Fibroblast of skin of right biceps (primary cell): Measurements from ENCODE around the gene PLAAT5.
"Not testable (repeated sequence)": the region's sequence is repeated elsewhere in the genome, so short reads cannot be mapped to it uniquely, and the experiment has no call there.

ENCODE experiments used
- DNase-seq: peaks from one replicate; pipeline ENCODE4 v3.0.0-alpha.2; 2013

PLAAT5 gene

DNA sequence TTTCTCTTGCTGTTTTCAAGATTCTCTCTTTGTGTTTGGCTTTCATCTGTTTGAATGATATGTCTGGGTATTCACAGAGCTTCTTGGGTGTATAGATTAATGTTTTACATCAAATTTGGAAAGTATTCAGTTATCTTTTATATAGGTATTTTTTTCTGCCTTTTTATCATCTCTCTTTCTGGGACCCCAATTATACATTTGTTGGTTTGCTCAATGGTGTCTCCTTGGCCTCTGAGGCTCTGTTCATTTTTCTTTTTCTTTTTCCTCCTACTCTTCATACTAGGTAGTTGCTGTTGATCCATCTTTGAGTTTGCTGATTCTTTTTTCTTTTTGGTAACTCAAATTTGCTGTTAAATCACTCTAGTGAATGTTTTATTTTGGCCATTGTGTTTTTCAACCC, 14.3 kb downstream of the PLAAT5 start:
- DNase-seq, result no peak

DNA sequence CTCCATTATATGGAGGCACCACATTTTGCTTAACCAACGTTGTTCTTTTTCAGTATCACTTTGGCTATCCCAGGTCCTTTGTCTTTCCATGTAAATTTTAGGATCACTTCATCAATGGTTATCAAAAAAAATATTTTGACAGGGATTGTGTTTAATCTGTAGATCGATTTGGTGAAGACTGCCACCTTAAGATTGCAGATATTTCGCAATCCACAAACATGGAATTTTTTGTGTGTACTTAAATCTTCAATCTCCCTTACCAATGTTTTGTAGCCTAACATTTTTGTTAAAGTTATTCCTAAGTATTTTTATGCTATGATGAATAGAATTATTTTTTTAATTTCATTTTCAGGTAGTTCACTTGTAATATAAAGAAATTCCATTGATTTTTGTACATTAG, 18.6 kb downstream of the PLAAT5 start:
- DNase-seq, result no peak

DNA sequence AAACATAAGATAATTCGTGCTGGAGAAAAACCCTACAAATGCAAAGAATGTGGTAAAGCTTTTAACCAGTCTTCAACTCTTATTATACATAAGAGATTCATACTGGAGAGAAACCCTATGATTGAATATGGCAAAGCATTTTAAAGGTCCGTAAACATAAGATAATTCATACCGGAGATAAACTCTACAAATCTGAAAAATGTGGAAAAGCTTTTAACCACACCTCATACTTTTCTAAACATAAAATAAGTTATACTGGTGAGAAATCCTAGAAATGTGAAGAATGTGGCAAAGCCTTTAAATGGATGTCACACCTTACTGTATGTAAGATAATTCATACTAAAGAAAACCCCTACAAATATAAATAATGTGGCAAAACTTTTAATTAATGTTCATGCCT, 20.7 kb downstream of the PLAAT5 start:
- no peak for DNase-seq

DNA sequence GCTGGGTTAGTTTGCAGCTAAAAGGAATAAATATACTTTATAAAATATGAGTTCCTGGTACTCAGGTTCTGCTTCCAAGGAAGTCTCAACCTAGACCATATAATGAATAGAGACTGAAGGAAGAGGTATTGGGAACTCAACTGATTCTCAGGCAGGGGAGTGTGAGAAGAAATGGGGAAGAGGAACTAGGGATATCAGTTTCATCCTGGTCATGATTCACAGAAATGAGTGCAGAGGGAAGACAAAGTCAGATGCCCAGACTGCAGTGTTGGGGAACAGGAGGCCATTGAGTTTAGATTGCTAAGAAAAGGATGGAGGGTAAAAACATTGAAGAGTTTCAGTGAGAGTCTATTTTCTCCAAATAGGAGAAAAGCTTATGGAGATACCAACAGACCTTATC, 28.8 kb downstream of the PLAAT5 start:
- no peak for DNase-seq

DNA sequence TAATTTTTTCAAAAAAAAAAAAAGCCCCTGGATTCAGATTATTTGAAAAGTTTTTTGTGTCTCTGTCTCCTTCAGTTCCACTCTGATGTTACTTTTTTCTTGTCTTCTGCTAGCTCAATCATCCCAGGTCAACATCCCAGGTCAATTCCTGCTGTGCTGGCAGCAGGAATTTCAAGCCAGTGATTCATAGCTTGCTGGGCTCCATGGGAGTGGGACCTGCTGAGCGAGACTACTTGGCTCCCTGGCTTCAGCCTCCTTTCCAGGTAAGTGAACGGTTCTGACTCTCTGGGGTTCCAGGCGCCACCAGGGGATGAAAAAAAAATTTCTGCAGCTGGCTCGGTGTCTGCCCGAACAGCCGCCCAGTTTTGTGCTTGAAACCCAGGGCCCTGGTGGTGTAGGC, 31.4 kb downstream of the PLAAT5 start:
- no peak for DNase-seq

DNA sequence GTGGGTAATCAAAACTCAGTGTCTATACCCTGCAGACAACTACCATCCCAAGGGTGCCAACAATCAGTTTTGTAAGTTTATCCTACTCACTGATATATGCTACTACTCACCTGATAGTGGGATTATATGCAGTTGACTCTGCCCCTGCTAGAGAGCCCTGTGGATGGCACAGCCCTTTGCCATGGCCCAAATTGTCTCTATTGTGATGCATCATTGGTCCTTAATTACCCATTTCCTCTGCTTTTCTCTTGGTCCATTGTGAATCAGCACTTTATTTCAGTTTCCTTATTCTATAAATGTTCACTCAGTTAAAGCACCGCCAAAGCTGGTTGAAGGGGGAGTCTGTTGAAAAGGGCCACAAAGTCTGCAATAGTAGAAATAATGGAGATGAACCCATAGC, 42.3 kb downstream of the PLAAT5 start:
- no peak for DNase-seq

DNA sequence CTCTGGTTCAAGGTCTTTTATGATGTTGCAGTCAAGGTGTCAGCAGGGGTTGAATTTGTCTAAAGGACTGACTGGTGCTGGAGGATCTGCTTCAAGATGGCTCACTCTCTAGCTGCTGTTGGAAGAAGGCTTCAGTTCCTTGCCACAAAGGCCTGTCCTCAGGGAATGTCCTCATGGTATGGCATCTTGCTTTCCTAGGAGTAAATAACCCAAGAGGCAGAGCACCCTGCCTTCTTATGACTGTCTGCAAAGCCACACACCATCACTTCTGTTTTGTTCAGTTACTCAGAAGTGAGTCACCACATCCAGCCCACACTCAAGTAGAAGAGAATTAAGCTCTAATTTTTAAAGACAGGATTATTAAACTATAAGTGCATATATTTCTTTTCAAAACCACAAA, 45.2 kb downstream of the PLAAT5 start:
- DNase-seq, result peak; percentile 45

DNA sequence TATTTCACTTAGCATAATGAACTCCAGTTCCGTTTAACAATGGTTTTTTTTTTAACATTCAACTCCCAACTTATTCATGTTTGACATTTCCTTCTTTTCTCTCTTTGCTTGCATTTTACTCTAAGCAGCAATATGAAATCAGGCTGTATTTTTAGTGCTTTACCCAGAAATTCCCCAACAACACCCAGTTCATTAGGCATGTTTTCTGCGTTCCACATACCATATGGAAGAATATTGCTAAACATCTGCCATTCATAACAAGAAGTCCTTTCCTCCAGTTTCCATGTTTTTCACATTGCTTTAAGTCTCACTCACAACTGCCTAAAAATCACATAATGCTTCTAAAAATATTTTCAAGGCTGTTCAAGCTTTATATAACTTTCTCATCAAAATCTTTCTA, 45.8 kb downstream of the PLAAT5 start:
- no peak for DNase-seq

DNA sequence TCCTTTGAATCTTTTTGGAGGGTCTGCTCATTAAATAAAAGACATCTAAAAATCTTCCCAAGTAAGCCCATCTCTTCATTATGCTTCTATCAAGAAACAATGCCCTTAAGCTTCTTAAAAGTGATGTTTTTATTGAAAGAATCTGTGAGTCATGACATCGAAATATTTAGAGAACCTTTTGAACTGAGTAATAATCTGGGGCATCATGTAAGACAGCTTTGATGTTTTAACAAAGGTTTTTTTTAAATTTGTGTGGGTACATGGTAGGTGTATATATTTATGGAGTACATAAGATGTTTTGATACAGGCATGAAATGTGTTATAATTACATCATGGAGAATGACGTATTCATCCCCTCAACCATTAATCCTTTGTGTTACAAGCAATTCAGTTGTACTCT, 46.8 kb downstream of the PLAAT5 start:
- DNase-seq, result no peak

DNA sequence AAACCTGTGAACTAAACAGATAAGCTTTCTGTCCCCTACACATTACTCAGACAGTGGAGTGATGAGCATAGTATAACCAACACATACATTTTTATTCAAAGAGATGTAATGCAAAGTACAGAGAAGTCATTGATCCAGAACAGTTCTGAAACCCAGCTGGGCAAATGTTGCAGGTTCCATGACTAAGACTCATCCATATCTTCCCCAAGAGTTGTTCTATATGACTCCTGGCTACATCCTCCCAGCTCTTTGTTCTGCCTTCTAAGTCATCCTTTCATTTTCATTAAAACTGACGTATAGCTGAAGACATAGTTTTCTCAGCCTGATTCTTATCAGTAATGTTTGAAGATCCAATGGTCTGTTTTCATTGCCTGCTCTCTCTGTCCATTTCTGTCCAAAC, 47.3 kb downstream of the PLAAT5 start:
- DNase-seq, result no peak

DNA sequence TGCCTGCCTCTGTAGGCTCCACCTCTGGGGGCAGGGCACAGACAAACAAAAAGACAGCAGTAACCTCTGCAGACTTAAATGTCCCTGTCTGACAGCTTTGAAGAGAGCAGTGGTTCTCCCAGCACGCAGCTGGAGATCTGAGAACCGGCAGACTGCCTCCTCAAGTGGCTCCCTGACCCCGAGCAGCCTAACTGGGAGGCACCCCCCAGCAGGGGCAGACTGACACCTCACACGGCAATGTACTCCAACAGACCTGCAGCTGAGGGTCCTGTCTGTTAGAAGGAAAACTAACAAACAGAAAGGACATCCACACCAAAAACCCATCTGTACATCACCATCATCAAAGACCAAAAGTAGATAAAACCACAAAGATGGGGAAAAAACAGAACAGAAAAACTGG, 55.1 kb downstream of the PLAAT5 start:
- not testable (repeated sequence) for DNase-seq

DNA sequence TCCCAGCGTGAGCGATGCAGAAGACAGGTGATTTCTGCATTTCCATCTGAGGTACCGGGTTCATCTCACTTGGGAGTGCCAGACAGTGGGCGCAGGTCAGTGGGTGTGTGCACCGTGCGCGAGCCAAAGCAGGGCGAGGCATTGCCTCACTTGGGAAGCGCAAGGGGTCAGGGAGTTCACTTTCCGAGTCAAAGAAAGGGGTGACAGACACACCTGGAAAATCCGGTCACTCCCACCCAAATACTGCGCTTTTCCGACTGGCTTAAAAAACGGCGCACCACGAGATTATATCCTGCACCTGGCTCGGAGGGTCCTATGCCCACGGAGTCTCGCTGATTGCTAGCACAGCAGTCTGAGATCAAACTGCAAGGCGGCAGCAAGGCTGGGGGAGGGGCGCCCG, 55.6 kb downstream of the PLAAT5 start:
- DNase-seq, result not testable (repeated sequence)

DNA sequence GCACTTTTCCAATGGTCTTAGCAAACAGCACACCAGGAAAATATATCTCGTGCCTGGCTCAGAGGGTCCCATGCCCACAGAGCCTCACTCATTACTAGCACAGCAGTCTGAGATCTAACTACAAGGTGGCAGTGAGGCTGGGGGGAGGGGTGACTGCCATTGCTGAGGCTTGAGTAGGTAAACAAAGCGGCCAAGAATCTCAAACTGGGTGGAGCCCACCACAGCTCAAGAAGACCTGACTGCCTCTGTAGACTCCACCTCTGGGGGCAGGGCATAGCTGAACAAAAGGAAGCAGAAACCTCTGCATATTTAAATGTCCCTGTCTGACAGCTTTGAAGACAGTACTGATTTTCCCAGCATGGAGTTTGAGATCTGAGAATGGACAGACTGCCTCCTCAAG, 60.2 kb downstream of the PLAAT5 start:
- DNase-seq, result not testable (repeated sequence)

DNA sequence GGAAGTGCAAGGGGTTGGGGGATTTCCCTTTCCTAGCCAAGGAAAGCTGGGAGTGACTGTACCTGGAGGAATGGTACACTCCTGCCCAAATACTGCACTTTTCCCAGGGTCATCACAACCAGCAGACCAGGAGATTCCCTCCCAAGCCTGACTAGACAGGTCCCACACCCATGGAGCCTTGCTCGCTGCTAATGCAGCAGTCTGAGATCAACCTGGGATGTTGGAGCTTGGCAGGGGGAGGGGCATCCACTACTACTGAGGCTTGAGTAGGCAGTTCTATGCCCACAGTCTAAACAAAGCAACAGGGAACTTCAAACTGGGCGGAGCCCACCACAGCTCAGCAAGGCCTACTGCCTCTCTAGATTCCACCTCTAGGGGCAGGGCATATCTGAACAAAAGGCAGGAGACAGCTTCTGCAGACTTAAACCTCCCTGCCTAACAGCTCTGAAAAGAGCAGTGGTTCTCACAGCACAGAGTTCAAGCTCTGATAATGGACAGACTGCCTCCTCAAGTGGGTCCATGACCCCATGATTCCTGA, 62.9 kb downstream of the PLAAT5 start:
- no peak for DNase-seq

DNA sequence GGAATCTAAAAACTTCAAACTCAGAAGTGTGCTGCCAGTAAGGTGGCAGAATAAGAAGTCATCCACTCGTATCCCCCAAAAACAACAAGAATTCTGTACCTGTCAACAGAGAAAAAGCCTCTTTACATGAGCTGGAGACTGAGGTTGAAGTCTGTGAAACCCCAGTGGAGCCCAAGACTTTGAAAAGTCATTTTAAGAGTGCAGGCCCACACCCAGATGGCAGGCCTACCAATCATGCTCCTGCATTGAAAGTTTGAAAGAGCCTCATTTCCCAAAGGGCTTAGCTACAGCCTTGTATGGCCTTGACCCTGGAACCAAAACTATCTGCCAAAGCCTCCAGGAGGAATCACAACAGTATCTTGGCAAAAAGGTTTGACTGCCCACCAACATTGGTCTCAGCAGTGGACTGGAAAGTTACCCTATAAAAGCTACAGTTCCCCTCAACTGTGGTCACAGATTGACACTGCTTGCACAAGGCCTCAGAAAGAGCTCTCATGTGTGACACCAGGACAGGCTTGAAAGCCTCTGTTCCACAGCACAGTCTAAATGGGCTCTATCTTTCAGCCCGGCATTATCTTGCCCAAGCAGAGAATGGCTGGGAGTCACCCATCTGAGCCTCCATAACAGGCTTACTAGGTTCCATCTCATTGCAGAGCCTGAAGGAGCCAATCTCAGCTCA, 73.7 kb downstream of the PLAAT5 start:
- DNase-seq, result no peak
